Activated T-cell treated with anti-CD3 and anti-CD28 coated beads for 1 hour (primary cell): ENCODE results near the gene CYP1B1.

Source experiments
- DNase-seq: peaks from one replicate; pipeline ENCODE4 v3.0.0-alpha.2; 2020; ENCODE audit warnings: low read depth

CYP1B1 gene

DNA sequence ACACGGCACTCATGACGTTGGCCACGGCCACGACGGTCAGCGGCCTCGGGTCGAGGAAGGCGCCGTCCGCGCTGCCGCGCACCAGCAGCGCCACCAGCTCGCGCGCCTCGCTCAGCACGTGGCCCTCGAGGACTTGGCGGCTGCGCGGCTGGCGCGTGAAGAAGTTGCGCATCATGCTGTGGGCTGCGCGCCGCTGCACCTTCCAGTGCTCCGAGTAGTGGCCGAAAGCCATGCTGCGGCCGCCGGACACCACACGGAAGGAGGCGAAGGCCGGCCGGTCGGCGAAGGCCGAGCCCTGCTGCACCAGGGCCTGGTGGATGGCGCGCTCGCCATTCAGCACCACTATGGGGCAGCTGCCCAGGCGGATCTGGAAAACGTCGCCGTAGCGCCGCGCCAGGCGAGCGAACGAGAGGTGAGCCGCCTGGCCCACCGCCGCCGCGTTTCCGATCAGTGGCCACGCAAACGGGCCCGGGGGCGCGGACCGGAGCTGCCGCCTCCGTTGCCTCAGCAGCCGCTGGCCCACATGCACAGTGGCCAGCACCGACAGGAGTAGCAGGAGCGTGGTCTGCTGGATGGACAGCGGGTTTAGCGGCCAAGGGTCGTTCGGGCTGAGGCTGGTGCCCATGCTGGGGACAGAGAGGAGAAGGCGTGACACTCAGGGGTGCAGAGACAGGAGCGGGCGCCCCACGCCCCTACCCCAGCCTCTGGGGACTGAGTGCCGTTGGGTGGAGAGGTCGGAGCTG lies 1.0 kb downstream of the CYP1B1 start:
- no peak for DNase-seq

DNA sequence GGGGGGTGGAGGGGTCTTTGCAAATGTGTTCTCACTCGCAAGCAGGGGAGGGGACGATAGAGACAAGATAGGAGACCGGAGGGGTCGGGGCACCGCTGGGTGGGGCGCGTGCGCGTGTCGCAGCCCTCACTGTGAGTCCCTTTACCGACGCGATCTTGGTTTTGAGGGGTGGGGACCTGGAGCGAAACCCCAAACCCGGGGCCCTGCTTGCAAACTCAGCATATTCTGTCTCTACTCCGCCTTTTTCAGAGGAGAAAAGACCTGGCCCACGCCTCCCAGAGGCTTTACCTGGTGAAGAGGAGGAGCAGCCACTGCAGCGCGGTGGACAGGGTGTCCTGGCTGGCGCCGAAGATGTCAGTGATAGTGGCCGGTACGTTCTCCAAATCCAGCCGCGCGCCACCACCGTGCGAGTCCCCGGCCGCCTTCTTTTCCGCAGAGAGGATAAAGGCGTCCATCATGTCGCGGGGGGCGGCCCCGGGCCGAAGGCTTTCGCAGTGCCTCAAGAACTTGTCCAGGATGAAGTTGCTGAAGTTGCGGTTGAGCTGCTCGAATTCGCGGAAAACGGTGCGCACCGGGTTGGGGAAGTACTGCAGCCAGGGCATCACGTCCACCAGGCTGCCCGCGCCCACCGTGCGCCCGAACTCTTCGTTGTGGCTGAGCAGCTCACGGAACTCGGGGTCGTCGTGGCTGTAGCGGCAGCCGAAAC lies 1.7 kb downstream of the CYP1B1 start:
- no peak for DNase-seq

DNA sequence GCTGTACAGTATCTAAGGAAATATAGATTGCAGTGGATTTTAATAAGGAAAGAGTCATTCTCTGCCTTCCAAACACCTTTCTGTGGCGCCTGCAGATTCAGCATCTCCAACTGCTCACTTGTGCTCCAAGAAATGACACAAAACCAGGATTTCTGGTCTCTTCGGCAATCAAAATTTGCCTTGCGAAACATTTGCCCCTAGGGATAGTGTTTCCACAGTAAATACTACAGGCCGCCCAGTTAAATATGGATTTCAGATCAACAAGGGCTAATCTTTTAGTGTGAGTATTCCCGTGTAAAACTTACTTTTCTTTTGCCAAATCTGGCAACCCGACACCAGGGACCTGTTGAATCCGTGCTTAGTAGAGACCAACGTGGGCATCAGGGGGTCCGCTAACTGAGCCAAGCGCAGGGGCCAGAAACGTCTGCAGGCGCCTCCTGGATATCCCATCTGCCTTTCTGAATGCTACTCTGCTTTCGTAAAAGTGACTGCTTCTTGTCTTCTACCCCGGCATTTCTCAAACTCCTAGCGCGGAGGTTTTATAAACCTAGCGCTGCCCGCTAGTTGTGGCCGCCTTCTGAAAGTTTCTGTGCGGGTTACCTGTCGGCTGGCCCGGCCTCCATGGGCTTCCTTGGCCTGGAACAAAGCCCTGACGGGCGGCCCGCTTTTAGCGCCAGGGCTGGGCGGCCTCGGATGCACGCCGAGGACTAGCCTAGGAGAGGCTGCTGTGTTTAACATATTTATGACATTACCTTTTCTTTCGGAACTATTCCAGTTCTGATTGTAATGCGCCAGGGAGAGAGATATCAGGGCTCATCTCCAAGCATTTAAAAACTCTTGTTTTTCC lies 2.5 kb downstream of the CYP1B1 start:
- no peak for DNase-seq

DNA sequence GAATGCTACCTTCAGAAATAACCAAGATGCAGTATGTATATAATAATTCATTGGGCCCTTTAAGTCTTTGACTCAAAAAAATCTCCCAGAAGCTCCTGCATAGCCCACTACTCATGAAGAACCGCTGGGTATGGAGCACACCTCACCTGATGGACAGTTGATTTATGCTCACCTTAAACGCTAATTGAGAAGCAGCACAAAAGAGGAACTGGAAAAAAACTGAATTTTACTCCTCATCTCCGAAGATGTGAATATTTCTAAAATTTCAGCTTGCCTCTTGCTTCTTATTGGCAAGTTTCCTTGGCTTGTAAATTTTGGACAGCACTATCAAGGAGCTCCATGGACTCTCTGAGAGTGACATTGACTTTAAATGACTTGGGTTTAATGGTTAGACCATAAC lies 5.5 kb downstream of the CYP1B1 start:
- DNase-seq, result no peak

DNA sequence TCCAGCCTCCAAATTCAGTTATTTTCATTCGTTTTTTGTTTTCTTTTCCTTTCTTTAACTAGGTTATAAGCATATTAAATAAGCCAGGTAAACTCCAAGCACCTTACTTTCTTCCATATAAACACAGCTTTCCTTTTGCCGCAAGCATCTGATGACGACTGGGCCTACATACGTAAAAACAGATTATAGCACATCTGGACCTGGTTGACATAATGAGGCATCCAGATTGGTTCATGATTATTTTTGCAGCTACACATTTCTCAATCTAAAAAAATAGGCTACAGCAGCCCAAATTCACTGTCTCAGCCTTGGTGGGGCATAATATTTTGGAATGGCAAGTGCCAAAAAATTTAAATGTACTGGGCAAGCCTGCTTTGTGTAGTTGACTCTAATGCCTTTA lies 7.7 kb downstream of the CYP1B1 start:
- DNase-seq, result no peak

DNA sequence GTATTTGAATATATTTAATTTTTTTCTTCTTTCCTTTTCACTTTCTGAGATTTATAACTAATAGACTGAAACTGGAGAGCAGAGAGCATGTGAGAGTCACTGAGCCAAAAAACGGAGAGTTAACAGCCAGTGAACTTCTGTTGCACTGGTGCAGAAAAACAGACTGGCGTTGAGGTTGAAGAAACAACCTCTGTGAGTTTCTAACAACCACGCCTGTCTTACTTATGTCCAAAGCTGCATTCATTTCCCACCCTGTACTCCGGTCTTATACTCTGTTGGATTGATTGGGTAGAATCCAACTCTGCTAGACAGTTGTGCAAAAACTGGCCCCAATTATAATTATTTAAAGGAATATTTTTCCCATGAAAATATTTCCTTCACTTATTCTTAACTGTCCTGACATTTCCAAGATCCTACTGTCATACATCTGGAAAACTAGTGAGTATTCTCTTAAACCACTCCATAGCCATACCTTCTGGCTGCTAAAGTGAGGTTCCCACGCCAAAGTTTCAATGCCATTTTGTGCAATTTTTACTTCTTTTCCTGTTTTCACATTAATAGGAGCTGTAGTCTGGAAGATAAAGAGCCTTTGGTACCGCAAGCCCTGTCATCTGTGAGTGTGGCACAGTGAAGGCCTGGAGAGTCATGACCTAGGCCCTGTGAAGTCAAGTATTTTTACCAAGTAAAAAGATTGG lies 9.4 kb downstream of the CYP1B1 start:
- no peak for DNase-seq

DNA sequence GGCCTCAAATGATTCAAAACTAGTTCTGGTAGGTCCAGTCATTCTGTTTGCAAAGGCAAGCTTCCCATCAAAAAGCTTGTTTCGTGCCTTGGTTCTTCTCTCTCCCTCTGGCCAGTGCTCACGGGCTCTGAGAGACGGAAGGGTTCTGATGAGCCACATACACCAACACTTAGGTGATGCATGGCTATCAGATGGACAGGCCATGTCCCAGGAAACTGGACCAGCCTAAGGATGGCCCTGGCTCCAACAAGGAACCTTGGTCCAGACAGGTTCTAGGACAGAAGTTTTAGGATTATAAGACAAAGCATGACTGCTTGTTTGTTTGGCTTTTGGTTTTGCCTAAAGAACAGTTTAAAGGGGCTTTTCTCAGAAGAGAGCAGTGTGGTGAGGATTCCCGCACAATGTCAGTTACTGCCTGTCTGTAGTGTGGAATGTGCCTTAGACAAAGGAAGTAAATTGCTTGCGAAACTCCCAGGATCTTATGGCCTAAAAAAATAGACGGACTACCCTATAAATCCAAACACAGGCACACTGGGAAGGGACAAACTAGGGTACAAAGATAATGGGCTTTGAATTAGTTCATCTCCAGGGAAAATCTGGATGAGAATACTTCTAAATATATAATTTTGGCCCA lies 10.3 kb downstream of the CYP1B1 start:
- DNase-seq, result no peak

DNA sequence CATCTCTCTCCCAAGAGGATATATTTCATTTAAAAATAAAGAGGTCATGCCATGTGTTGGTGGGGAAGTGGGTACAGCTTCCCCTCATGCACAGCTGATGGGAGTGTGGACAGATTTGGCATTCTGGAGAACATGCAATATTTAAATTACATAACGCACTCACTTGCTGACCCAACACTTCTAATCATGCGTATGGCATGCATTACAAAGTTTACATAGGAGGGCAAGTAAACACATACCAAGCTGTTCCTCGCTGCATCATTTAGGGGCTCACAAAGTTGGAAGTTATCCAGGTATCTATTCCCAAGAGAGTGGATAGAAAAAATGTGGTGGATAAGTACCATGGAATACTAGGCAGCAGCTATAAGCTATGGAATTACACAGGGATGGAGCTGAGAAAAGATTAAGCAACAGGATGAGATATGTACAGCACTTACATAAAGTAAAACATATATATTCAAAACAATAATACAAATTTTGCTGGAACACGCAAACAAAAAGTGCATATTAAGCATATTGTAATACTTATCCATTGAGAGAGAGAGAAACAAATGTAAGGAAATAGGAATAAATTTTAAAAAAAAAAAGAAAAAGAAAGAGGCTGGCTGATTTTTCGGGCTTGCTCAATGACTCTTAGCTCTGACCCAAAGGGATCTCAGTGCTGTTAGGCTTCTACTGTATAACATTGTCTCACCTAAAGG lies 11.0 kb downstream of the CYP1B1 start:
- DNase-seq, result no peak

DNA sequence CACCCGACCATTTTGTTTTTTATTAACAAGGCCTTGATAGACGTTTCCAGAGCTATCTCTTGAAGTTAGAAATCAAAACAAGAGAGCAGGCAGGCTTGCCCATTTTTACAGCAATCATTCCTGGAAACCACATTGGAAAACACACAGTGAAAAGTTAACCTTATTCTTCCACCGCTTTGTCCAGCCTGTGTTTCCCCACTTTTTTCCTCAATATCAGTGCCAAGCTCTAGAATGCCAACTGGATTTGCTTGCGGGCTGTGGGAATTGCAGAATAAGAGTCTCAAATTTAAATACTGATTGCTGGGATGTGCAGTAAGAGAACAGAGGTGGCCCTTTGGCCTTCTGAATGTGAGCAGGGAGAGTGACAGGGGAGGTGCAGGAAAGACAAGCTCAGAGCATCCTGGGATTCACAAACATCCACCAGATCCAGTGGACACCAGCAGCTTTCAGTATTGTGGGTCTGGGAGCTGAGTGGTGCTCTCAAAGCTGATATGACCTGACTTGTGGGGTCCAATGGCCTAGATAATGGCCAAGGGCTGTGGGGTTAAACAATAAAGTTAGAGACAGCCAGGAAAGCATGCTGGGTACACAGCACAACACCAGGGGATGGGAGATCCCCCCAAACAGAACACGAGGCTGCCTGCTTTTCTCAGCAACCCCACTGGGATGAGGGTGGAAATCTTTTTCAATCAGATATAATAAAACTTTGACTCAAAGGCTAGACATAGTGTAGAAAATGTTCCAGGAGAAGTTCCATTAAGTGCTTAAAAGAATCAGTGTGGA lies 15.5 kb downstream of the CYP1B1 start:
- DNase-seq, result no peak

DNA sequence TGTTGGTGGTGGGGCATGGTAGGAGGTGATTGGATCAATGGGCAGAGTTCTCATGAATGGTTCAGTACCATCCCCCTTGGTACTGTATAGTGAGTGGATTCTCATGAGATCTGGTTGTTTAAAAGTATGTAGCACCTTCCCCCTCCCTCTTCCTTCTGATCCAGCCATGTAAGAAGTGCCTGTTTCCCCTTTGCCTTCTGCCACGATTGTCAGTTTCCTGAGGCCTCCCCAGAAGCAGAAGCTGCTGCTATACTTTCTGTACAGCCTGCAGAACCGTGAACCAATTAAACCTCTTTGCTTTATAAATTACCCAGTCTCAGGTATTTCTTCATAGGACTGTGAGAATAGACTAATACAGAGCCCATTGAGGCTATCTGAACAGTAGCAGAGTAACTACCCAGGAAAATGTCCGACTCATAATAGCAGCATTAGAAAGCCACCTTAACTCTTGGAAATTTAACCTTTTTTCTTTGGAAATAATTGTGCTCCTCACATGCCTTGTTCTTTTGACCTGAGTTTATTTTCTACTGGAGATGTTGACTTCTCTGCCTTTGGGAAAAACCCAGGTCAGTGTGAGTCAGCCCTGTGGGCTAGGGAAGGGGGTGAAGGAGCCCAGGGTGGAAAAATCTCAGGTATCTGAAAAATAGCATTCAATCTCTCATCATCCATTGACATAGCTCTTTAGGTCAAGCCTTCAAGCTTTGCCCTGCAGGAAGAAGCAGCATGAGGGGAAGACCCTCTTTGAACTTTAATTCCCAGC lies 18.1 kb downstream of the CYP1B1 start:
- no peak for DNase-seq

DNA sequence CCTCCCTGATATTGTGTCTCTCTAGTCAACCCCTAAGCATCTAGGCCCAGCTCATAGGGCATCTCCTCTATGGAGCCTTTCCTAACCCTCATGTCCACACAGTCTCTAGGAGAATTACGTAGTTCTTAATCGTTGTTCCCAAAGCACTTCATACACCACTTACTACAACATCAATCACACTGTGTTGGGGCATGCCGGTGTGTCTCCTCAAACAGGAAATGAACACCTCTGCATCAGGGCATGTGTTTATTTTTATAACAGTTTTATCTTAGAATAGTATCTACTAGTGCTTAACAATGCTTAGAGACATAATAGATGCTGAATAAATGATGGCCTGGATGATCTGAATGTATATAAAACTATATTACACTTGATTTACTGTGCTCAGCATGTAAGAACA lies 19.7 kb downstream of the CYP1B1 start:
- DNase-seq, result no peak

DNA sequence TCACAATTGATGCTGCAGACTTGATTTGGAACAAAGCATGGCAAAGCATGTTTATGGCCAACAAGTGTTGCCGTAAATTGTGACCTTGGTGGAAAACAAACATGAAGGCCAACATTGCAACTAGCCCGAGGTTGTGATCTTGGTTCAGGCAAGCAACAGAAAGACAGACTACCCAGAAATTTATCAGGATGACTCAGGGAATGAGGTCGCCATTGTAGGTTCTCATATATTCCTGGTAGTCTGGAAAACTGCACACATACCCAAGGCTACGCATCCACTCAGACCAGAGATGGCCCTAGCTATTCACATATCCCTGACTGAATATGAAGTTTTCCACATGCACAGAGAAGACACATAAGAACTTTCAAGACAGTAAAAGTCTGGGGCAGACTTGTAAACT lies 30.1 kb downstream of the CYP1B1 start:
- DNase-seq, result no peak

DNA sequence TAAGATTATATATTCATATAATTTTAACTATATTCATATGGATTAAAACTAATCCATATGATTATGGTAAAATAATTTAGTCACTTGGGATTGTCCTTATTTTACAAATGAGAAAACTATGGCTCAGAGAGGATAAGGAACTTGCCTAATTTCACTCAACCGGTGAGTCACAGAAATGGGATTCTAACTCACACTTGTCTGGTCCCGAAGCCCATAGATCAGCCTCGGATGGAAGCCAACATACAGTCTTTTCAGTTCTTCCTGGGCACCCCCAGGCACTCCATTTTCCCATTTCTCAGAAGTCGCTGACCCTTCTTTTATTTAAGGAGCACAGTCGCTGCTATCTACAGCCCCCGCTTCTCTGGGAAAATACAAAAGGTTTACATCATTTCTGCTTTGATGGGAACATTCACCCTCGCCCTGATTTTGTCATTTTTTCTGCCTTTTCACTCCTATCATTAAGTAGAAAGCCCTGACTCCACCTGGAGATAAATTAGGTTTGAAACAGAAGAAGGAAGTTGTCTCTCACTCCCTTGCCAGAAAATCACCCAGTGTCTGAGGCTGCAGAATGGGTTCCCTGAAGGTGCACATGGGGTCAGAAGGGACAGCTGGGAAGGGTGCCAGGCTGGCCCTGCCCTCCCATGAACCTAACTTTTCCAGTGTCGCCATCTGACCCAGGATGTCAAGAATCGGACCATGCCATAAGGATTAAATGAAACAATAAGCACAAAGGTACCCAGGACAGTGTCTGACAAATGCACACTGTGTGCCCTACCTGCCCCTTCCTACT lies 36.6 kb downstream of the CYP1B1 start:
- no peak for DNase-seq

DNA sequence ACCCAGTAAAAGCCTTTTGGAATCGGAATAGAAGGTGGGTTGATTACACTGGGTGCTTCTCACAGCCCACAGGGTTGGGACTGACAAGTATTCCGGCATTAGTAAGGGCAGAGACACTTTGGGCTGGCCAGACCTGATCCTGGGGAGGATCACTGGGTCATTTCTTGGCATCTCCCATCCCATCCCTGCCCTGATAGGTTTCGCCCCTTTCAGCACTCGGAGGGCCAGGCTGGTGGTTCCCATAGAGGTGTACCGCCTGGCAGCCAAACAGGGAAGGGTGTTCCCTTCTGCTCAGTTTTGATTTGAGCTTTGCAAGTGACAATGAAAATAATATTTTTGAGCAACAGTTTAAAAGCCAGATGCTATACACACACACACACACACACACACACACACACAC lies 37.3 kb downstream of the CYP1B1 start:
- no peak for DNase-seq

DNA sequence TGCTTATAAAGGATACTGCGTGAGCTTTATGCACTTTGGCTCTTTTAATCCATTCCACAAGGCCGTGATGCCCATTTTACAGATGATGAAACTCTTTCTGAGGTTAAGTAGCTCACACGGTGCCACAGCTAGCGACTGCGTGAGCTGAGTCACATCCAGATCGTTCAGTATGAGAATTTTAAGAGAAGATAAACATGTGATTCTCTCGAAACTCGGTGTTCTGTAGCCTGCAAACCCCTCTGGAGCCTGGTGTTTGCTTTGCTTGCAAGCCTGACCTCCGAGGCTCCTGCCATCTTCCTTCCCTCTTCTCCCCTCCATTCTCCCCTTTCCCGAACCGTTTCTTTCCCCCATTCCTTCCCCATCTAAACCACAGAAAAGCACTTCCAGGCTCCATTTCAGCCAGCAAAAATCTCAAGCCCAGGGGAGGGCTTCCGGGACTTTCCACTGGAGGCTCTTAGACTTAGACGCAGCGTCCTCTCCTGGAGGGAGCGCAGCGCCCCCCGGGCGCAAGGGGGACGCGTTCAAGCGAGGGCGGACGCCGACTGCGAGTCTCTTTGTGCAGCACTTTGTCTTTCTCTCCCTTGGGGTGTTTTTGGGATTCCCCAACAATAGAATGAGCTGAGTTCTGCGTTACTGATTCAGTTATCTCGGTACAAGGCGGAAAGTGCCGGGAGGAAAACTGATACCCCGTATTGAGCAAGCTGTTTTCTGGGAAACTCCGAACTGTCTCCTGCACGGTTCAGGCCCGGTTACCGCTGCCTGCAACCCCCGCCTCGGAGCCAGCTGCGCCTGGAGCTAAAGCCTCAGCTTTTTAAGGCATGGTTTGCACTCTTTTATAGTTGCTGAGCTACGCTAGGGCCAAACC lies 38.0 kb downstream of the CYP1B1 start:
- no peak for DNase-seq

DNA sequence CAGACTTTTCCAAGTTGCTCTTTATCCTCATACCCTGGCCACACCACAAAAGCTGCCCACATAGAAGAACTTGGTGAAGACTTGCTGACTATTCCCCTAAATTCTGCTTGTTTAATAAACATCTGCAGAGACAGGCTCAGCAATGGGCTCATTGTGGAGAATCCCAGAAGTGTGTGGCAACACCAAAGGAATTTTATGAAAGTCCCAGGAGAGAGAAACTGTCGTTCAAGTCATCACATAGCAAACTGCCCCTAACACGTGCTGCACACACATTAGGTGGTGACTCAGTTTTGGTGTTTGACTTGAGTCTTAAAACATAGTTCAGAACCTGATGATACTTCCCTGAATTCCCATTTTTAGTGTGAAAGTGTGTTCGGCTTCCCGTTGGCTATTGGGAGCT lies 38.6 kb downstream of the CYP1B1 start:
- no peak for DNase-seq

DNA sequence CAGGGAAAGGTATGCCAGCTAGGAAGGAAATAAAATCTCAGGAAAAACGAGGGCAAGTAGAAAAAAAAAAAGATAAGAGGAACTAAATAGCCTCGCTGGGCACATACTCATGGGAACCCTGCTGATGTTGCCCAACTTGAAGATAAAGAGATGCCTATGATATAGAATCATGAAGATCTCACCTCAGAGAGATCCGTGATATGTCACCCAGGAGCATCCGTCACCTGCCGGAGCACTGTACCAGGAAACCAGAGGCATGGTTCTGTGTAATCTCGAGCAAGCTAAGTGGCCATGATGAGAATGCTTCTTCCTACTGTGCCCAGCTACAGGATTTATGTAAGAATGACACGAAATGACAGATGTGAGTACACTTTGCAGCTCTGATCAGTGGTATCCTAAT lies 40.0 kb downstream of the CYP1B1 start:
- no peak for DNase-seq

DNA sequence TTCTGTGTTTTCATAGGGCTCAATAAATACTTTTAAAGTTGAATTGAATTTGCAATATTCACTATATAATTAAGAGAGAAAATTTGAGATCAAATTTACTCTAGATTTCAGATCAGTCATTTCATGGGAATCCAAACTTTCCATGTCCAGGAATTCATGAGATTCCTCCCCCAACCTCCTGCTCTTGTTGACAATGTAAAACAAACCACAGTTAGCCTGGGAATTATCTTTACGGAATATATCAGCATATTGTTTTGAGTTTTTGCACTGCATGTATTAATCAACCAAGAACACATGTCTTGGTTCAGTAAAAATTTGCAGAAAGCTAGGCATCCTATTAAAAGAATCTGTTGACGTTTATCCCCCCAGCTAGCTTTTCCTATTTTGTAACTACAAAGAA lies 42.3 kb downstream of the CYP1B1 start:
- DNase-seq, result no peak
